Mesothelial cell of epicardium (in vitro differentiated cells): Measurements from ENCODE around the gene KLHL29. TPM values are rescaled to one million over a fixed set of nuclear protein-coding genes. Genes with fewer than 3 reads are reported as not detected.

Experiments used
- DNase-seq, 2 experiments: peaks; one replicate each; pipeline ENCODE4 v3.0.0; 2021; ENCODE audit warnings: low spot score in 2 of 2; ENCODE audit not compliant: unreplicated experiment in 2 of 2
- H3K27ac Mint-ChIP-seq: 2 replicates; pipeline ENCODE4 v1.8.0; 2021; ENCODE audit warnings: mixed read lengths
- H3K27me3 Mint-ChIP-seq: 2 replicates; pipeline ENCODE4 v1.8.0; 2021; ENCODE audit warnings: low read depth, mixed read lengths
- H3K36me3 Mint-ChIP-seq: 2 replicates; pipeline ENCODE4 v1.8.0; 2021; ENCODE audit warnings: mixed read lengths
- H3K4me1 Mint-ChIP-seq: 2 replicates; pipeline ENCODE4 v1.8.0; 2021; ENCODE audit warnings: mixed read lengths
- H3K4me3 Mint-ChIP-seq: 2 replicates; pipeline ENCODE4 v1.8.0; 2021; ENCODE audit warnings: mild to moderate bottlenecking, moderate library complexity, mixed read lengths
- H3K9me3 Mint-ChIP-seq: 2 replicates; pipeline ENCODE4 v1.8.0; 2021; ENCODE audit warnings: mixed read lengths
- CTCF ChIP-seq: fragments of 200-600 bp; sonication (generic); IDR thresholded peaks from one replicate; pipeline ENCODE4 v1.5.0; 2021; ENCODE audit warnings: antibody characterized with exemption; ENCODE audit not compliant: unreplicated experiment
- total RNA-seq: library from RNA; stranded (reverse); gene quantifications from 3 replicates; pipeline ENCODE4 v1.2.1, GENCODE V29; 2021

The KLHL29 gene
- total RNA-seq, 1 donor from 2014 or later = 28.3 TPM

- Mint-ChIP-seq H3K27ac (peak overlapping the region; percentile 93), H3K27me3 (no peaks in the 10 kb centered on the region), H3K4me3 (peak overlapping the region; percentile 2), H3K36me3 (peaks cover 4% of the 10 kb centered on the region), H3K9me3 (peaks cover 8% of the 10 kb centered on the region), H3K4me1 (peaks cover 34% of the 10 kb centered on the region)
- no peak for TF ChIP-seq CTCF
- peak in 1 of 2 experiments; percentile 53 for DNase-seq
Observed at GRCh38 chr2:23617167-23617810, 232.3 kb downstream of the KLHL29 start.

GRCh38 chr2:23617811-23618215 lies 232.8 kb downstream of the KLHL29 start:
- Mint-ChIP-seq H3K9me3 (peaks cover 3% of the 10 kb centered on the region), H3K4me3 (peak overlapping the region; percentile 2), H3K27me3 (no peaks in the 10 kb centered on the region), H3K4me1 (peaks cover 34% of the 10 kb centered on the region), H3K27ac (peak overlapping the region; percentile 93), H3K36me3 (peaks cover 4% of the 10 kb centered on the region)
- DNase-seq = no peak
- TF ChIP-seq CTCF = no peak

- Mint-ChIP-seq H3K4me1 (peaks cover 34% of the 10 kb centered on the region), H3K27ac (peak overlapping the region; percentile 93), H3K27me3 (no peaks in the 10 kb centered on the region), H3K36me3 (peaks cover 4% of the 10 kb centered on the region), H3K9me3 (no peaks in the 10 kb centered on the region), H3K4me3 (no peak overlapping the region)
- no peak for TF ChIP-seq CTCF
- no peak for DNase-seq
Observed at GRCh38 chr2:23618265-23618664, 233.3 kb downstream of the KLHL29 start.

- Mint-ChIP-seq H3K4me3 (no peak overlapping the region), H3K36me3 (peaks cover 3% of the 10 kb centered on the region), H3K27me3 (no peaks in the 10 kb centered on the region), H3K4me1 (peaks cover 34% of the 10 kb centered on the region), H3K27ac (peak overlapping the region; percentile 12), H3K9me3 (no peaks in the 10 kb centered on the region)
- no peak for TF ChIP-seq CTCF
- no peak for DNase-seq
Observed at GRCh38 chr2:23618794-23619530, 234.0 kb downstream of the KLHL29 start.

GRCh38 chr2:23619941-23620340 lies 235.0 kb downstream of the KLHL29 start:
- Mint-ChIP-seq H3K36me3 (no peaks in the 10 kb centered on the region), H3K4me1 (peaks cover 34% of the 10 kb centered on the region), H3K4me3 (no peak overlapping the region), H3K27ac (no peak overlapping the region), H3K9me3 (peaks cover 5% of the 10 kb centered on the region), H3K27me3 (no peaks in the 10 kb centered on the region)
- no peak for TF ChIP-seq CTCF
- no peak for DNase-seq
